NCI-H345 treated with DMSO at 0.1 percent for 48 hours (cell line): ENCODE measurements around the gene ATXN1.
"Not testable (repeated sequence)": the region's sequence is repeated elsewhere in the genome, so short reads cannot be mapped to it uniquely, and the experiment has no call there.

Experiments used
- DNase-seq: peaks from one replicate; lab custom pipeline; 2025; ENCODE audit not compliant: unreplicated experiment; lab: John Stamatoyannopoulos, UW

The ATXN1 gene

DNA sequence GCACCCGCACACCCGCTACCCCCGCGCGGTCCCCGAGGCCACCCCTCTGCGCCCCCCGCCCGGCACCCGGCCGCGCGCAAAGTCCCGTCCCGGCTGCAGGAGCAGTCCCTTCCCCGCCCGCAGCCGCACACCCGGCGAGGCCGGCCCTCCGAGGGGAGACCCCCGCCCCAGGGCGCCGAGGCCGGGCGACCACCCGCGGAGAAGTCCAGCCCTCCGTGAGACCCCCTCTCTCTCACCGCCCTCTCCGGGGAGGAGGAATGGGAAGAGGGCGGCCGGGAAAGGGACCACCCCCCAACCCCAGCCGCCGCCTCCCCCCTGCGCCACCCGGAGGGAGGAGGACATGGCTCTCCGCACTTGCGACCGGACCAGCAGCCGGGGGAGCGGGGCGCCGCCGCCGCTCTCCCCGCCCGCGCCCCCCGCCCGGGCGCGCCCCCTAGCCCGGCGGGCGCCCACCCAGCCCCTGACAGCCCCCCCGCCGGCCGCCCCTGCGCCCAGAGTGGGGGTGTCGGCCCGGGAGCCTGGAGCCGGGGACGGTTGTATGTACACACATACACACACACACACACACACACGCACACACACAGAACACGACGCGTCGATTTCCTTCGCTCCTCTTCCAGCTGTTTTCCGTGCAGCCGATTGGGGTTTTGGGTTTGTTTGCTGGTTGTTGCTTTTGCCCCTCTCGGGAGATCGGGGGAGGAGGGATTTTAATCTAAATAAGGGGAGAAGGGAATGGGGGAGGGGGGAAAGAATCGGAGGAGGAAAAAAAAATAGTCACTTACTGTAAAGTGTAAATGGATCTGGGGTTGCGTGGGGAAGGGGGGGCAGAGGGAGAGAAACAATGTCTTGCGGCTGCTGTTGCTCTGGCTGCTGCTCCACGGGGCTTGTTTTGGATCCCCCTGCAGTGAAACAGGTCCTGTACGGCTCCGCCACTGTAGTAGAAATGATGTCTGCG lies at the start of gene ATXN1:
ATXN1 (minus strand) TSS at position 945 of the 955 bp plus-strand sequence.
- no peak for DNase-seq

DNA sequence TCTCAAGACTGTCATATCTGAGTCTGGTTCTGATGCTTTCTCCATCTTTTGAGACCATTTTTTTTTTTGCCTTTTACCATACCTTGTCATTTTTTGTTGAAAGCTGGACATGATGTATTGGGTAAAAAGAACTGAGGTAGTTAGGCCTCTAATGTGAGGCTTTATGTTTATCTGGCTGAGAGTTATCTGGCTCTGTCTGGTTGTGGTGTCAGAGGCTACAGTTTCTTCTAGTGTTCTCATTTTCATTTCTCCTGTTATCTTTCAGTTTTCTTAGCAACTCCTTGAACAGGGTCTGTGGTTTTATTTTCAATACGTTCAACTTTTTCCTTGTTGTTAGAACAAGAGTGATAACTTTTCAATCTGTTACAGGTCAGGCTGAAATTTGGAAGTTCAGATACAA lies 49.2 kb upstream of the ATXN1 start:
- no peak for DNase-seq

DNA sequence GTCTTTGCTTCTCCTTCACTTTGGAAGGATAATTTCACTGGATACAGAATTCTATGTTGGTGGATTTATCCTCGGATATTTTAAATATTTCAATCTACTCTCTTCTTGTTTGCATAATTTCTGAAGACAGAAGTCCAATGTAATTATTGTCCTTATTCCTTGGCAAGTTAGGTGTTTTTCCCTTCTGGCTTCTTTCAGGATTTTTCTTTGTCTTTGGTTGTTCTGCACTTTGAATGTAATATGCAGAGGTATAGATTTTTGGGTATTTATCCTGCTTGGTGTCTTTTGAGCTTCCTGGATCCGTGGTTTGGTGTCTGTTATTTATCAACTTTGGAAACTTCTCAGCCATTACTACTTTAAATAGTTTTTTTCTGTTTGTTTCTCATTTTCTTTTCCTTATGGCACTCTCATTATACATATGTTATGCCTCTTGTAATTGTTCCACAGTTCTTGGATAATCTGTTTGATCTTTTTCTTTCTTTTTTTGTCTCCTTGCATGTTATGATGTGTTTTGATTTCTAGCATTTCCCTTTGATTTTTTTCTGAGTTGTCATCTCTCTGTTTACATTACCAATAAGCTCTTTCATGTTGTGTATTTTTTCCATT lies 48.6 kb upstream of the ATXN1 start:
- no peak for DNase-seq

- no peak for DNase-seq
Measured at GRCh38 chr6:16807956-16808355, 46.7 kb upstream of the ATXN1 start.

GRCh38 chr6:16806363-16806762 lies 45.1 kb upstream of the ATXN1 start:
- no peak for DNase-seq

DNA sequence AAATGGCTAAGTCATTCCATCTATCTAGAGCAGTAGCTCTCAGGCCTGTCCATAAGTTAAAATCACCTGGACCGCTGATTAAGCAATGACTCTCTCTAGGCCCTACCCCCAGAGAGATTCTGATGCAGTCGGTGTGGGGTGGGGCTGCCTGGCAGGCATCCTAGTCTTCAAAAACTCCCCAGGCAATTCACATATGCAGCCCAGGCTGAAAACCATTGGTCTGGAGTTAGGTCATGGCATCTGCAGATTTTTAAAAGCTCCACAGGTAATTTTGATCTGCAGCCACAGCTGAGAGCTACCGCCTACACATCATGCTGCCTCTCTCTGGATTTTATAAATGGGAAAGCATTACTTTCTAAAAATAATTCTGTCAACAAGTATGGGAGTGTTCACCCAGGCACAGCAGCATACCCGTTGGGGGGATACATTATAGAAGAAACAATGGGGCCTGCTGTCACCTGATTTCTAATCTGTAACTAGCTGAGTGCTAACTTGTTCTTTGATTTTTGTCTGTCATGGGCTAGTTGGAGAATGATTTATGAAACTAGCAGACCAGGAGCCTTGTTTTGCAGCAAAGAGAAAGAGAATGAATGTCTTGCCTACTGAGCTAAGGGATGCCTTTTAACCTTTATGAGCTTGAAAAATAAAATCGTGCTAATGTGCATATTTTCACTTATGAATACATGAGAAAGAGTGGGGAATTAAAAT lies 44.1 kb upstream of the ATXN1 start:
- peak; percentile 2 for DNase-seq

GRCh38 chr6:16804546-16805242 lies 43.4 kb upstream of the ATXN1 start:
- DNase-seq, result no peak

- peak; percentile 8 for DNase-seq
Measured at GRCh38 chr6:16803294-16804200, 42.3 kb upstream of the ATXN1 start.

- no peak for DNase-seq
Measured at GRCh38 chr6:16802071-16802470, 40.8 kb upstream of the ATXN1 start.

GRCh38 chr6:16800942-16801341 lies 39.7 kb upstream of the ATXN1 start:
- DNase-seq, result no peak

DNA sequence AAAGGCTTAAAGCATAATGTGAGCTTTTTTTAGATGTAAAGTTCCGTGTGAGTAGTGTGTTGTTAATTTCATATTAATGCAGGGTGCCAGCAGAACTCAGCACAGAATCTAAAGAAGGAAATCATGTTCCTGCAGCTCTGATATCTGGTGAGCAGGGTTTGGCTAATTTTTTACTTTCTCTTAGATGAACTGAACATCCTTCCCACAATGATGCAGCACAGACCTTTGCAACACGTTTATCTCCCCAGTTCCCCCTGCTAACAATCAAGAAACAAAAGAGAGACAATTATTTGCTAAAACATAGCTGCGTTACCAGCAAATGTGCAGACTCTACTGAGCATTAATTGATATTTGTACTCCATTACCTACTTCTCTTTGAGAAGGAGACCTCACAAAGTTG lies 39.1 kb upstream of the ATXN1 start:
- no peak for DNase-seq

GRCh38 chr6:16799279-16800193 lies 38.3 kb upstream of the ATXN1 start:
- no peak for DNase-seq

- DNase-seq, result no peak
Measured at GRCh38 chr6:16793828-16794412, 32.7 kb upstream of the ATXN1 start.

GRCh38 chr6:16789329-16790038 lies 28.2 kb upstream of the ATXN1 start:
- no peak for DNase-seq

DNA sequence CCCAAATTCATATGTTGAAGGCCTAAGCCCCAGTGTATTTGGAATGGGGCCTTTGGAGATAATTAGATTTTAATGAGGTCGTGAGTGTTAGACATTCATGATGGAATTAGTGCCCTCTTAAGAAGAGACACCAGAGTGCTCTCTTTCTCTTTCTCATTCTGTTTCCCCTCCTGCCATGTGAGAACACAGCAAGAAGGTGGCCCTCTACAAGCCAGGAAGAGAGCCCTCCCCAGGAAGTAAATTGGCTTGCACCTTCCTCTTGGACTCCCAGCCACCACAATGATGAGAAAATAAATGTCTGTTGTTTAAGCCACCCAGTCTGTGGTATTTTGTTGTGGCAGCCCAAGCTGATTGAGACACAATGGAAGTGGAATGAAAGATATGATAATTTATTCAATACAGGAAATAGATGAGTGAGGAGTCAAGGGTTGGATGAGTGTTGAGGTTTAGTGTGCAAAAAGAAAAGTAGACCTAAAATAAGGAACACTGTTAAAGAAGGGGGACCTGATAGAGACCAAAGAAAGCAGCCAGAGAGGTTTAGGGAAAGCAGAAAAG lies 25.9 kb upstream of the ATXN1 start:
- no peak for DNase-seq

DNA sequence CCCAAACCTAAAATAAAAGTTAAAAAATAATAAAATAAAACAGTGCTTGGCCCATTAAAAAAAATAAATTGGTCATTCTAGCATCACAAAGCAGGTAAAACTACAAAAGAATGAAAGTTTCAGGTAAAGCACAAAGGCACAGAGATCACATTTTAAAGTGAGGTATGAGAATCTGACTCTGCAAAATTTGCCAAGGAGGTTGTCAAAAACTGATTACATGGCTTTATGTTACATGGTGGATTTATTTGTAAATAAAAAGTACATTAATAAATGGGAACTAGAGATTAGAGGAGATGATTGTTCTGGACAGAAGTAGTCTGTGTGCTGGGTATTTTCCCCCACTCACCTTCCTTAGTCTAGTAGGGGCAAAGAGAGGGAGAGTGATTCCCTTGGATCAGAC lies 24.2 kb upstream of the ATXN1 start:
- no peak for DNase-seq

DNA sequence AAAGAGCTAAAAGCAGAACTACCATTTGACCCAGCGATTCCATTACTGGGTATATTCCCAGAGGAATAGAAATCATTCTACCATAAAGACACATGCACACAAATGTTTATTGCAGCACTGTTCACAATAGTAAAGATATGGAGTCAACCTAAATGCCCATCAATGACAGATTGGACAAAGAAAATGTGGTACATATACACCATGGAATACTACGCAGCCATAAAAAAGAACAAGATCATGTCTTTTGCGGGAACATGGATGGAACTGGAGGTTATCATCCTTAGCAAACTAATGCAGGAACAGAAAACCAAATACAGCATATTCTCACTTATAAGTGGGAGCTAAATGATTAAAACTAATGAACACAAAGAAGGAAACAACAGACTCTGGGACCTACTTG lies 23.7 kb upstream of the ATXN1 start:
- DNase-seq, result not testable (repeated sequence)
